ENCODE measurements around the gene CASKIN2.
A peak's percentile ranks its signal among the peaks of the same experiment; 100 is the strongest.

CASKIN2 gene

GRCh38 chr17:75548813-75549212 is 33.5 kb upstream of the CASKIN2 start:
- no peak for DNase-seq

GRCh38 chr17:75547091-75547490 is 31.8 kb upstream of the CASKIN2 start:
- no peak for DNase-seq

GRCh38 chr17:75546181-75546580 is 30.8 kb upstream of the CASKIN2 start:
- DNase-seq = no peak

GRCh38 chr17:75544250-75544649 is 28.9 kb upstream of the CASKIN2 start:
- DNase-seq = no peak

GRCh38 chr17:75542728-75543336 is 27.5 kb upstream of the CASKIN2 start:
- no peak for DNase-seq

- DNase-seq = no peak
These were observed 26.9 kb upstream of the CASKIN2 start for GRCh38 chr17:75542229-75542628.

GRCh38 chr17:75540923-75541503 is 25.7 kb upstream of the CASKIN2 start:
- DNase-seq = no peak

- DNase-seq = no peak
These were observed 24.8 kb upstream of the CASKIN2 start for GRCh38 chr17:75539967-75540729.

- no peak for DNase-seq
These were observed 21.0 kb upstream of the CASKIN2 start for GRCh38 chr17:75536366-75536765.

- no peak for DNase-seq
These were observed 20.5 kb upstream of the CASKIN2 start for GRCh38 chr17:75535871-75536270.

GRCh38 chr17:75535119-75535537 is 19.8 kb upstream of the CASKIN2 start:
- DNase-seq = peak in 1 of 2 donors; percentile 49

GRCh38 chr17:75531721-75532072 is 16.4 kb upstream of the CASKIN2 start:
- no peak for DNase-seq

GRCh38 chr17:75530837-75531720 is 15.7 kb upstream of the CASKIN2 start:
- no peak for DNase-seq

- DNase-seq = no peak
These were observed 11.4 kb upstream of the CASKIN2 start for GRCh38 chr17:75526555-75527270.

- no peak for DNase-seq
These were observed 10.6 kb upstream of the CASKIN2 start for GRCh38 chr17:75525806-75526554.

- peak; percentile 62 to 78 for DNase-seq
These were observed 9.9 kb upstream of the CASKIN2 start, which contains the start of gene LLGL2 for GRCh38 chr17:75524970-75525805. LLGL2 (plus strand) TSS chr17:75525697; CDS start chr17:75543427, 17,730 bp downstream.

- DNase-seq = no peak
These were observed 9.1 kb upstream of the CASKIN2 start for GRCh38 chr17:75524269-75524969.

GRCh38 chr17:75523647-75524046 is 8.3 kb upstream of the CASKIN2 start:
- no peak for DNase-seq

- no peak for DNase-seq
These were observed 6.8 kb upstream of the CASKIN2 start for GRCh38 chr17:75521951-75522727.

All from stimulated activated CD4-positive, alpha-beta T cell treated with anti-CD3 and anti-CD28 coated beads, Interleukin-2, amount 100 ng/mL, for 48 hours (primary cell).